HEK293 (cell line): Measurements from ENCODE around the gene DPYSL4.

Source experiments
- CTCF ChIA-PET: fragments of 350-600 bp; formaldehyde crosslinking; extraction: SDS; loops from one replicate; lab custom pipeline; 2021; ENCODE audit warnings: antibody characterized with exemption; lab: Yijun Ruan, JAX
- POLR2A ChIA-PET: fragments of 300-600 bp; formaldehyde crosslinking; extraction: SDS; loops from one replicate; lab custom pipeline; 2020; ENCODE audit warnings: antibody characterized with exemption, inconsistent platforms; lab: Yijun Ruan, JAX
- H3K27ac ChIP-seq: fragments of 200-500 bp; sonication (Bioruptor generic); 2 replicates; pipeline ENCODE4 v1.5.1; 2014; ENCODE audit warnings: low read depth, low read length, control low read depth, inconsistent platforms; ENCODE audit errors: extremely low read depth
- H3K36me3 ChIP-seq, 2 experiments: fragments of 200-500 bp in 1 of 2; sonication (Bioruptor generic) in 1 of 2; 1 replicate in 1 of 2; 2 replicates in 1 of 2; pipeline ENCODE4 v1.5.1; 2014 to 2017; ENCODE audit warnings: inconsistent platforms in 2 of 2, low read length in 2 of 2; ENCODE audit not compliant: control insufficient read depth in 2 of 2, insufficient read depth in 1 of 2
- H3K4me1 ChIP-seq: fragments of 200-500 bp; sonication (Bioruptor generic); 2 replicates; pipeline ENCODE4 v1.5.1; 2014; ENCODE audit warnings: mild to moderate bottlenecking, low read length, inconsistent platforms; ENCODE audit not compliant: control insufficient read depth, insufficient read depth
- H3K4me3 ChIP-seq: 2 replicates; pipeline ENCODE4 v1.5.1; 2011; ENCODE audit warnings: low read depth, mild to moderate bottlenecking, control low read depth, low read length, moderate library complexity
- H3K9me3 ChIP-seq: fragments of 200-500 bp; sonication (Bioruptor generic); 2 replicates; pipeline ENCODE4 v1.5.1; 2014; ENCODE audit warnings: low read depth, low read length, inconsistent platforms; ENCODE audit not compliant: control insufficient read depth, insufficient read depth
- GLIS1 ChIP-seq: fragments of 450-650 bp; formaldehyde crosslinking; IDR thresholded peaks from 2 replicates; pipeline ENCODE4 v1.5.1; 2016; ENCODE audit warnings: missing biosample characterization, missing genetic modification characterization
- KLF1 ChIP-seq: fragments of 450-650 bp; formaldehyde crosslinking; IDR thresholded peaks from 2 replicates; pipeline ENCODE4 v1.5.1; 2016; ENCODE audit warnings: missing biosample characterization, missing genetic modification characterization
- KLF10 ChIP-seq: fragments of 450-650 bp; IDR thresholded peaks from 2 replicates; pipeline ENCODE4 v1.5.1; 2018; ENCODE audit warnings: missing biosample characterization, mild to moderate bottlenecking, missing genetic modification characterization
- MYNN ChIP-seq: fragments of 450-650 bp; formaldehyde crosslinking; IDR thresholded peaks from 2 replicates; pipeline ENCODE4 v1.5.1; 2016; ENCODE audit warnings: missing biosample characterization, missing genetic modification characterization, borderline replicate concordance
- RBAK ChIP-seq: fragments of 450-650 bp; formaldehyde crosslinking; IDR thresholded peaks from 2 replicates; pipeline ENCODE4 v1.5.1; 2016; ENCODE audit warnings: missing biosample characterization, missing genetic modification characterization
- YY1 ChIP-seq: fragments of 450-650 bp; formaldehyde crosslinking; IDR thresholded peaks from 2 replicates; pipeline ENCODE4 v1.5.1; 2018; ENCODE audit warnings: missing biosample characterization, missing genetic modification characterization
- ZBTB21 ChIP-seq: fragments of 450-650 bp; formaldehyde crosslinking; IDR thresholded peaks from 2 replicates; pipeline ENCODE4 v1.5.1; 2017; ENCODE audit warnings: missing biosample characterization, missing genetic modification characterization
- ZFP41 ChIP-seq: fragments of 450-650 bp; formaldehyde crosslinking; IDR thresholded peaks from 2 replicates; pipeline ENCODE4 v1.5.1; 2016; ENCODE audit warnings: missing biosample characterization, missing genetic modification characterization, borderline replicate concordance
- ZNF132 ChIP-seq: fragments of 450-650 bp; formaldehyde crosslinking; IDR thresholded peaks from 2 replicates; pipeline ENCODE4 v1.5.1; 2017; ENCODE audit warnings: missing biosample characterization, missing genetic modification characterization, borderline replicate concordance
- ZNF138 ChIP-seq: fragments of 450-650 bp; formaldehyde crosslinking; IDR thresholded peaks from 2 replicates; pipeline ENCODE4 v1.5.1; 2016; ENCODE audit warnings: missing biosample characterization, missing genetic modification characterization, borderline replicate concordance
- ZNF140 ChIP-seq: fragments of 450-650 bp; formaldehyde crosslinking; IDR thresholded peaks from 2 replicates; pipeline ENCODE4 v1.5.1; 2016; ENCODE audit warnings: missing biosample characterization, missing genetic modification characterization
- ZNF274 ChIP-seq, 2 experiments: fragments of 200-500 bp in 1 of 2; fragments of 450-650 bp in 1 of 2; sonication (Bioruptor generic) in 1 of 2; formaldehyde crosslinking in 1 of 2; IDR thresholded peaks; 2 replicates each; pipeline versions ENCODE4 v1.5.1 to v1.6.1; 2014 to 2016; ENCODE audit warnings: borderline replicate concordance in 1 of 2, inconsistent platforms in 1 of 2, low read length in 1 of 2, missing biosample characterization in 1 of 2, missing genetic modification characterization in 1 of 2
- ZNF510 ChIP-seq: fragments of 450-650 bp; formaldehyde crosslinking; IDR thresholded peaks from 2 replicates; pipeline ENCODE4 v1.5.1; 2018; ENCODE audit warnings: mild to moderate bottlenecking, missing genetic modification characterization, missing biosample characterization; ENCODE audit not compliant: insufficient replicate concordance
- ZNF626 ChIP-seq: fragments of 450-650 bp; sonication (Bioruptor Pico); formaldehyde crosslinking; IDR thresholded peaks from 2 replicates; pipeline ENCODE4 v1.5.1; 2018; ENCODE audit warnings: missing biosample characterization, missing genetic modification characterization, inconsistent platforms
- ZNF629 ChIP-seq: fragments of 450-650 bp; formaldehyde crosslinking; IDR thresholded peaks from 2 replicates; pipeline ENCODE4 v1.5.1; 2017; ENCODE audit warnings: missing biosample characterization, missing genetic modification characterization
- ZNF677 ChIP-seq: fragments of 450-650 bp; IDR thresholded peaks from 2 replicates; pipeline ENCODE4 v1.5.0; 2018; ENCODE audit warnings: missing biosample characterization, mild to moderate bottlenecking, missing genetic modification characterization, moderate library complexity
- ZSCAN23 ChIP-seq: fragments of 450-650 bp; formaldehyde crosslinking; IDR thresholded peaks from 2 replicates; pipeline ENCODE4 v1.5.1; 2016; ENCODE audit warnings: missing biosample characterization, missing genetic modification characterization
- TF ChIP-seq, protein P1 (sequence below): fragments of 450-650 bp; formaldehyde crosslinking; IDR thresholded peaks from 2 replicates; pipeline ENCODE4 v1.5.1; 2016; ENCODE audit warnings: missing biosample characterization, missing genetic modification characterization
- TF ChIP-seq, protein P2 (sequence below): fragments of 450-650 bp; formaldehyde crosslinking; IDR thresholded peaks from 2 replicates; pipeline ENCODE4 v1.5.1; 2016; ENCODE audit warnings: missing biosample characterization, missing genetic modification characterization
- TF ChIP-seq, protein P3 (sequence below): fragments of 450-650 bp; formaldehyde crosslinking; IDR thresholded peaks from 2 replicates; pipeline ENCODE4 v1.5.1; 2017; ENCODE audit warnings: missing biosample characterization, missing genetic modification characterization
- TF ChIP-seq, protein P4 (sequence below): fragments of 450-650 bp; formaldehyde crosslinking; IDR thresholded peaks from 2 replicates; pipeline ENCODE4 v1.5.1; 2016; ENCODE audit warnings: missing biosample characterization, missing genetic modification characterization

Gene DPYSL4

DNA sequence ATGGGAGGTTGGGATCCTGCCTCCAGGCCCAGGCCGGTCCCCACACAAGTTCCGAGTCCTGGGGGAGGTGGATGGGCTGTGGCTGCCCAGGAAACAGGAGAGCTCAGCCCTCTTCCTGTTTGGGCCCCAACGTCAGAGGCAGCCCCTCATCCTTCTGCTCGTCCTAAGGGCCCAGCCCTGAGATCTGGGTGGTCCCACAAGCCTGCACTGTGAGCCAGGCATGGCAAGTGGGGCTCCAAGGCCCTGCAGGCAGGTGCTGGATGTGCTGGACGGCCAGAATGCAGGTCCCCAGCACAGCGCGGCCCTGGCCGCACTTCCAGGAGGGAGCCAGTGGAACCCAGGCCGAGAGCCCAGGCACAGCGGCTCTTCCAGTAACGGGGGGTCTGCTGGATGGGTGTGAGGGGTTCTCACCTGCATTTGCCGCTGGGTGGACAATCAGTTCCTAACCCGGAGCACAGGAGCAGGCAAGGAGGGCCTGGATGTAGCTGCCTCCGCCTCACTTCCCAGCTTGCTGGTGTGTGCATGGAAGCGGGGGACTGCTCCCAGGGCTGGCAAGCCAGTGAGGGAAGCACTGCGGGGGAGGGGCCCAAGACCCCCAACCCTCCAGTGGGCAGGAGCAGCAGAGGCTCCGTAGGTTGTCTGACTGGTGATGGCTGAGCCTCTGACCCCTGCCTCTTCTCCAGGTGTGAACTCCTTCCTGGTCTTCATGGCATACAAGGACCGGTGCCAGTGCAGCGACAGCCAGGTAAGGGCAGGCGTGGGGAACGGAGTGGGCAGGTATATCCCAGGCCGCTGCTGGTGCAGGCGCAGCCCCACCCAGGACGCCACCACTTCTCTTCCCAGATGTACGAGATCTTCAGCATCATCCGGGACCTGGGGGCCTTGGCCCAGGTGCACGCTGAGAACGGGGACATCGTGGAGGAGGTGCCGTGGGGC lies 9.7 kb downstream of the DPYSL4 start:
- Histone ChIP-seq H3K4me1 (no peaks in the 10 kb centered on the region), H3K27ac (no peak overlapping the region), H3K4me3 (no peak overlapping the region), H3K9me3 (no peaks in the 10 kb centered on the region), H3K36me3 (no peaks in the 10 kb centered on the region)
- TF ChIP-seq, protein P1, sequence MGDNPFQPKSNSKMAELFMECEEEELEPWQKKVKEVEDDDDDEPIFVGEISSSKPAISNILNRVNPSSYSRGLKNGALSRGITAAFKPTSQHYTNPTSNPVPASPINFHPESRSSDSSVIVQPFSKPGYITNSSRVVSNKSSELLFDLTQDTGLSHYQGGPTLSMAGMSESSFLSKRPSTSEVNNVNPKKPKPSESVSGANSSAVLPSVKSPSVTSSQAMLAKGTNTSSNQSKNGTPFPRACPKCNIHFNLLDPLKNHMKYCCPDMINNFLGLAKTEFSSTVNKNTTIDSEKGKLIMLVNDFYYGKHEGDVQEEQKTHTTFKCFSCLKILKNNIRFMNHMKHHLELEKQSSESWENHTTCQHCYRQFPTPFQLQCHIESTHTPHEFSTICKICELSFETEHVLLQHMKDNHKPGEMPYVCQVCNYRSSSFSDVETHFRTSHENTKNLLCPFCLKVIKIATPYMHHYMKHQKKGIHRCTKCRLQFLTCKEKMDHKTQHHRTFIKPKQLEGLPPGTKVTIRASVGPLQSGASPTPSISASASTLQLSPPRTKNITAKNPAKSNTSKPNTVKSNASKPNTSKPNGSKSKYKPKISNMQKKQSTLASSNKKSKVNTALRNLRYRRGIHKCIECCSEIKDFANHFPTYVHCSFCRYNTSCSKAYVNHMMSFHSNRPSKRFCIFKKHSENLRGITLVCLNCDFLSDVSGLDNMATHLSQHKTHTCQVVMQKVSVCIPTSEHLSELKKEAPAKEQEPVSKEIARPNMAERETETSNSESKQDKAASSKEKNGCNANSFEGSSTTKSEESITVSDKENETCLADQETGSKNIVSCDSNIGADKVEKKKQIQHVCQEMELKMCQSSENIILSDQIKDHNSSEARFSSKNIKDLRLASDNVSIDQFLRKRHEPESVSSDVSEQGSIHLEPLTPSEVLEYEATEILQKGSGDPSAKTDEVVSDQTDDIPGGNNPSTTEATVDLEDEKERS = no peak
- TF ChIP-seq, protein P2, sequence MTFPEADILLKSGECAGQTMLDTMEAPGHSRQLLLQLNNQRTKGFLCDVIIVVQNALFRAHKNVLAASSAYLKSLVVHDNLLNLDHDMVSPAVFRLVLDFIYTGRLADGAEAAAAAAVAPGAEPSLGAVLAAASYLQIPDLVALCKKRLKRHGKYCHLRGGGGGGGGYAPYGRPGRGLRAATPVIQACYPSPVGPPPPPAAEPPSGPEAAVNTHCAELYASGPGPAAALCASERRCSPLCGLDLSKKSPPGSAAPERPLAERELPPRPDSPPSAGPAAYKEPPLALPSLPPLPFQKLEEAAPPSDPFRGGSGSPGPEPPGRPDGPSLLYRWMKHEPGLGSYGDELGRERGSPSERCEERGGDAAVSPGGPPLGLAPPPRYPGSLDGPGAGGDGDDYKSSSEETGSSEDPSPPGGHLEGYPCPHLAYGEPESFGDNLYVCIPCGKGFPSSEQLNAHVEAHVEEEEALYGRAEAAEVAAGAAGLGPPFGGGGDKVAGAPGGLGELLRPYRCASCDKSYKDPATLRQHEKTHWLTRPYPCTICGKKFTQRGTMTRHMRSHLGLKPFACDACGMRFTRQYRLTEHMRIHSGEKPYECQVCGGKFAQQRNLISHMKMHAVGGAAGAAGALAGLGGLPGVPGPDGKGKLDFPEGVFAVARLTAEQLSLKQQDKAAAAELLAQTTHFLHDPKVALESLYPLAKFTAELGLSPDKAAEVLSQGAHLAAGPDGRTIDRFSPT = no peak
- TF ChIP-seq GLIS1 (tag by site-specific recombination) (no peak), ZNF132 (tag by site-specific recombination) (no peak), ZNF626 (tag by site-specific recombination) (no peak)
- ChIA-PET CTCF (no interaction called here), POLR2A (interaction anchor here (1.0 kb wide), 1 partner anchor 33 kb away, joined by 3 read pairs; no protein-coding TSS in a partner anchor)

DNA sequence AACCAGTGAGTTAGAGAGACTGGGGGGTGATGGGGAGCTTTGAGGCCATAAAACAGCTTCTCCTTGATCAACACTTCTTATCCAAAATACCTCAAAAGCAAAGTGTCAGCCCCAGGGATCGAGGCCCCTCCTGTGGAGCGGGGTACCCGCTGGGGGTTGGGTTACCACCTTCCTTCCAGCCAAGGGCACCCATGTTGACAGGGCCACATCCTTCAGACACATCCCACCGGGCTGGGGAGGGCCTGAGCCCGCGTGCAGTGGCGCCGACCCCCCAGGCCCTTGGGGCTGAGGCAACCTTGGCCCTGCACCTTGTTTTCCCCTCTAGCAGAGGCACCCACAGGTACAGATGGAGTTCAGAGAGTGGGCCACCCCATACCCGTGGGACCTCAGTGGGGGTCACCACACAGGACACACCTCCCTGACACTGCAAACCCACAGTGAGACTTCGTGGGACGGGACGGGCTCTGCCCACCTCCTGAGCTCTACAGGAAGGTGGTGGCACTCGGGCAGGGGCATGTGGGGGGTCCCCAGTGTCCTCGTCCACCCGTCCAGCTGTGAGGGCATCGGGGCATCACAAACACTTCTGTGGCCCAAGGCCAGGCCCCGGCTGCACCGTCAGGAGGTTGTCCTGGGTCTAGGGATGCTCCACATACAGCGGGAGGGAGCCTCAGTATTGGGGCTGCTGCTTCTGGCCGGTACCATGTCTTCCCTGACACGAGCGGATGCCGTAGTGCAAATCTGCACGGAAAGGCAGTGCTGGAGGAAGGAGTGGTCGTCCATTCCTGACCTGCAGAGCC lies 10.7 kb downstream of the DPYSL4 start:
- H3K9me3 ChIP-seq = no peaks in the 10 kb centered on the region
- CTCF ChIA-PET = no interaction called here
- POLR2A ChIA-PET = no interaction called here
- TF ChIP-seq ZNF274 (IDR thresholded peaks at IDR 0.05; ENCODE audit: low read length) = no peak
- no peak for TF ChIP-seq ZNF274 (tag by site-specific recombination; IDR thresholded peaks at IDR 0.05; ENCODE audit: borderline replicate concordance)
- TF ChIP-seq RBAK (tag by site-specific recombination) = no peak
- TF ChIP-seq, protein P3, sequence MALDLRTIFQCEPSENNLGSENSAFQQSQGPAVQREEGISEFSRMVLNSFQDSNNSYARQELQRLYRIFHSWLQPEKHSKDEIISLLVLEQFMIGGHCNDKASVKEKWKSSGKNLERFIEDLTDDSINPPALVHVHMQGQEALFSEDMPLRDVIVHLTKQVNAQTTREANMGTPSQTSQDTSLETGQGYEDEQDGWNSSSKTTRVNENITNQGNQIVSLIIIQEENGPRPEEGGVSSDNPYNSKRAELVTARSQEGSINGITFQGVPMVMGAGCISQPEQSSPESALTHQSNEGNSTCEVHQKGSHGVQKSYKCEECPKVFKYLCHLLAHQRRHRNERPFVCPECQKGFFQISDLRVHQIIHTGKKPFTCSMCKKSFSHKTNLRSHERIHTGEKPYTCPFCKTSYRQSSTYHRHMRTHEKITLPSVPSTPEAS = no peak
- TF ChIP-seq ZSCAN23 (tag by site-specific recombination) = no peak
- no peak for TF ChIP-seq KLF1 (tag by site-specific recombination)
- TF ChIP-seq ZFP41 (tag by site-specific recombination) = no peak
- TF ChIP-seq KLF10 = no peak
- TF ChIP-seq ZNF138 (tag by site-specific recombination) = no peak
- TF ChIP-seq ZNF140 = no peak
- TF ChIP-seq MYNN (tag by site-specific recombination) = no peak
- TF ChIP-seq ZNF677 (tag by site-specific recombination) = no peak
- no peak for TF ChIP-seq ZNF510 (tag by site-specific recombination)
- no peak for TF ChIP-seq ZNF629 (tag by site-specific recombination)
- no peak for TF ChIP-seq ZBTB21
- TF ChIP-seq YY1 (tag by site-specific recombination) = no peak
- TF ChIP-seq, protein P4, sequence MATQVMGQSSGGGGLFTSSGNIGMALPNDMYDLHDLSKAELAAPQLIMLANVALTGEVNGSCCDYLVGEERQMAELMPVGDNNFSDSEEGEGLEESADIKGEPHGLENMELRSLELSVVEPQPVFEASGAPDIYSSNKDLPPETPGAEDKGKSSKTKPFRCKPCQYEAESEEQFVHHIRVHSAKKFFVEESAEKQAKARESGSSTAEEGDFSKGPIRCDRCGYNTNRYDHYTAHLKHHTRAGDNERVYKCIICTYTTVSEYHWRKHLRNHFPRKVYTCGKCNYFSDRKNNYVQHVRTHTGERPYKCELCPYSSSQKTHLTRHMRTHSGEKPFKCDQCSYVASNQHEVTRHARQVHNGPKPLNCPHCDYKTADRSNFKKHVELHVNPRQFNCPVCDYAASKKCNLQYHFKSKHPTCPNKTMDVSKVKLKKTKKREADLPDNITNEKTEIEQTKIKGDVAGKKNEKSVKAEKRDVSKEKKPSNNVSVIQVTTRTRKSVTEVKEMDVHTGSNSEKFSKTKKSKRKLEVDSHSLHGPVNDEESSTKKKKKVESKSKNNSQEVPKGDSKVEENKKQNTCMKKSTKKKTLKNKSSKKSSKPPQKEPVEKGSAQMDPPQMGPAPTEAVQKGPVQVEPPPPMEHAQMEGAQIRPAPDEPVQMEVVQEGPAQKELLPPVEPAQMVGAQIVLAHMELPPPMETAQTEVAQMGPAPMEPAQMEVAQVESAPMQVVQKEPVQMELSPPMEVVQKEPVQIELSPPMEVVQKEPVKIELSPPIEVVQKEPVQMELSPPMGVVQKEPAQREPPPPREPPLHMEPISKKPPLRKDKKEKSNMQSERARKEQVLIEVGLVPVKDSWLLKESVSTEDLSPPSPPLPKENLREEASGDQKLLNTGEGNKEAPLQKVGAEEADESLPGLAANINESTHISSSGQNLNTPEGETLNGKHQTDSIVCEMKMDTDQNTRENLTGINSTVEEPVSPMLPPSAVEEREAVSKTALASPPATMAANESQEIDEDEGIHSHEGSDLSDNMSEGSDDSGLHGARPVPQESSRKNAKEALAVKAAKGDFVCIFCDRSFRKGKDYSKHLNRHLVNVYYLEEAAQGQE (tag by site-specific recombination) = no peak
- H3K4me3 ChIP-seq = no peak overlapping the region
- no peaks in the 10 kb centered on the region for H3K36me3 ChIP-seq
- H3K27ac ChIP-seq = no peak overlapping the region
- no peaks in the 10 kb centered on the region for H3K4me1 ChIP-seq
